GM18873 (cell line): ENCODE results near the gene JOSD2.

Source experiments
- ATAC-seq: cut with Tn5 transposase; IDR thresholded peaks from one replicate; pipeline ENCODE4 v1.9.1; 2021; ENCODE audit warnings: mild to moderate bottlenecking, moderate library complexity, moderate number of reproducible peaks; ENCODE audit not compliant: unreplicated experiment, low FRiP score

The JOSD2 gene

GRCh38 chr19:50514346-50515167 lies 3.6 kb upstream of the JOSD2 start:
- no peak for ATAC-seq

- no peak for ATAC-seq
These were observed 2.9 kb upstream of the JOSD2 start, which contains the start of gene ASPDH for GRCh38 chr19:50513746-50514345. ASPDH (minus strand) TSS chr19:50513913; CDS start chr19:50513823, 90 bp downstream.

GRCh38 chr19:50512999-50513745 lies 2.2 kb upstream of the JOSD2 start:
- ATAC-seq: no peak

GRCh38 chr19:50512112-50512998 lies 1.4 kb upstream of the JOSD2 start:
- no peak for ATAC-seq

GRCh38 chr19:50510700-50511068 lies 307 bp downstream of the JOSD2 start:
- ATAC-seq: no peak

GRCh38 chr19:50510121-50510670 lies 795 bp downstream of the JOSD2 start:
- no peak for ATAC-seq

GRCh38 chr19:50509366-50509765 lies 1.6 kb downstream of the JOSD2 start:
- ATAC-seq: no peak

GRCh38 chr19:50508843-50509190 lies 2.2 kb downstream of the JOSD2 start:
- ATAC-seq: no peak

GRCh38 chr19:50507376-50507775 lies 3.6 kb downstream of the JOSD2 start:
- no peak for ATAC-seq

GRCh38 chr19:50506700-50507099 lies 4.3 kb downstream of the JOSD2 start:
- ATAC-seq: no peak

- ATAC-seq: no peak
These were observed 5.0 kb downstream of the JOSD2 start for GRCh38 chr19:50505856-50506611.

GRCh38 chr19:50501568-50502475 lies 9.2 kb downstream of the JOSD2 start:
- ATAC-seq: no peak

- ATAC-seq: no peak
These were observed 9.8 kb downstream of the JOSD2 start for GRCh38 chr19:50501186-50501567.

GRCh38 chr19:50500753-50501151 lies 10.2 kb downstream of the JOSD2 start:
- no peak for ATAC-seq

GRCh38 chr19:50500060-50500752 lies 10.8 kb downstream of the JOSD2 start:
- no peak for ATAC-seq

GRCh38 chr19:50498219-50499056 lies 12.6 kb downstream of the JOSD2 start:
- ATAC-seq: no peak

GRCh38 chr19:50497022-50497405 lies 14.0 kb downstream of the JOSD2 start:
- ATAC-seq: no peak
